ENCODE data around the gene ABCB6.

ABCB6 gene

GRCh38 chr2:219252084-219252483 lies 33.3 kb upstream of the ABCB6 start:
- Histone ChIP-seq H3K27ac (ENCODE audit: low read depth, low read length) (no peak overlapping the region), H3K4me3 (ENCODE audit: low read depth in 1 of 2, low read length in 2 of 2) (peak overlapping the region in 1 of 2 donors; percentile 82), H3K36me3 (ENCODE audit: insufficient read depth, low read length) (peaks cover 19% of the 10 kb centered on the region), H3K4me1 (ENCODE audit: insufficient read depth, low read length) (peaks cover 46% of the 10 kb centered on the region), H3K9ac (ENCODE audit: low read length) (no peak overlapping the region), H3K9me3 (ENCODE audit: low read length) (no peaks in the 10 kb centered on the region), H3K27me3 (ENCODE audit: control insufficient read depth in 1 of 2, insufficient read depth in 2 of 2, low read length in 2 of 2) (no peaks in the 10 kb centered on the region)

- H3K4me3 ChIP-seq (ENCODE audit: low read depth in 1 of 2, low read length in 2 of 2), result no peak overlapping the region
- H3K27me3 ChIP-seq (ENCODE audit: control insufficient read depth in 1 of 2, insufficient read depth in 2 of 2, low read length in 2 of 2), result no peaks in the 10 kb centered on the region
- peaks cover 51% of the 10 kb centered on the region for H3K4me1 ChIP-seq (ENCODE audit: insufficient read depth, low read length)
- H3K27ac ChIP-seq (ENCODE audit: low read depth, low read length), result no peak overlapping the region
- H3K36me3 ChIP-seq (ENCODE audit: insufficient read depth, low read length), result peaks cover 21% of the 10 kb centered on the region
- no peak overlapping the region for H3K9ac ChIP-seq (ENCODE audit: low read length)
- no peaks in the 10 kb centered on the region for H3K9me3 ChIP-seq (ENCODE audit: low read length)
These were observed 32.9 kb upstream of the ABCB6 start for GRCh38 chr2:219251656-219252055.

GRCh38 chr2:219250049-219250781 lies 31.5 kb upstream of the ABCB6 start:
- H3K9me3 ChIP-seq (ENCODE audit: low read length), result no peaks in the 10 kb centered on the region
- no peaks in the 10 kb centered on the region for H3K27me3 ChIP-seq (ENCODE audit: control insufficient read depth in 1 of 2, insufficient read depth in 2 of 2, low read length in 2 of 2)
- peak overlapping the region; percentile 10 for H3K9ac ChIP-seq (ENCODE audit: low read length)
- H3K27ac ChIP-seq (ENCODE audit: low read depth, low read length), result peak overlapping the region; percentile 59
- H3K36me3 ChIP-seq (ENCODE audit: insufficient read depth, low read length), result peaks cover 24% of the 10 kb centered on the region
- H3K4me3 ChIP-seq (ENCODE audit: low read depth in 1 of 2, low read length in 2 of 2), result peak overlapping the region in 1 of 2 donors; percentile 25
- peaks cover 61% of the 10 kb centered on the region for H3K4me1 ChIP-seq (ENCODE audit: insufficient read depth, low read length)

GRCh38 chr2:219249203-219249980 lies 30.6 kb upstream of the ABCB6 start:
- Histone ChIP-seq H3K27ac (ENCODE audit: low read depth, low read length) (peak overlapping the region; percentile 59), H3K4me3 (ENCODE audit: low read depth in 1 of 2, low read length in 2 of 2) (no peak overlapping the region), H3K4me1 (ENCODE audit: insufficient read depth, low read length) (peaks cover 61% of the 10 kb centered on the region), H3K9me3 (ENCODE audit: low read length) (no peaks in the 10 kb centered on the region), H3K36me3 (ENCODE audit: insufficient read depth, low read length) (peaks cover 24% of the 10 kb centered on the region), H3K27me3 (ENCODE audit: control insufficient read depth in 1 of 2, insufficient read depth in 2 of 2, low read length in 2 of 2) (no peaks in the 10 kb centered on the region), H3K9ac (ENCODE audit: low read length) (peak overlapping the region; percentile 10)

GRCh38 chr2:219248845-219249202 lies 30.1 kb upstream of the ABCB6 start:
- Histone ChIP-seq H3K4me1 (ENCODE audit: insufficient read depth, low read length) (peaks cover 63% of the 10 kb centered on the region), H3K9me3 (ENCODE audit: low read length) (no peaks in the 10 kb centered on the region), H3K36me3 (ENCODE audit: insufficient read depth, low read length) (peaks cover 24% of the 10 kb centered on the region), H3K4me3 (ENCODE audit: low read depth in 1 of 2, low read length in 2 of 2) (no peak overlapping the region), H3K27me3 (ENCODE audit: control insufficient read depth in 1 of 2, insufficient read depth in 2 of 2, low read length in 2 of 2) (no peaks in the 10 kb centered on the region), H3K9ac (ENCODE audit: low read length) (no peak overlapping the region), H3K27ac (ENCODE audit: low read depth, low read length) (peak overlapping the region; percentile 59)

- Histone ChIP-seq H3K36me3 (ENCODE audit: insufficient read depth, low read length) (peaks cover 24% of the 10 kb centered on the region), H3K9ac (ENCODE audit: low read length) (no peak overlapping the region), H3K27me3 (ENCODE audit: control insufficient read depth in 1 of 2, insufficient read depth in 2 of 2, low read length in 2 of 2) (no peaks in the 10 kb centered on the region), H3K4me3 (ENCODE audit: low read depth in 1 of 2, low read length in 2 of 2) (no peak overlapping the region), H3K4me1 (ENCODE audit: insufficient read depth, low read length) (peaks cover 58% of the 10 kb centered on the region), H3K27ac (ENCODE audit: low read depth, low read length) (peak overlapping the region; percentile 28), H3K9me3 (ENCODE audit: low read length) (no peaks in the 10 kb centered on the region)
These were observed 29.2 kb upstream of the ABCB6 start for GRCh38 chr2:219247678-219248642.

- Histone ChIP-seq H3K4me1 (ENCODE audit: insufficient read depth, low read length) (peaks cover 46% of the 10 kb centered on the region), H3K36me3 (ENCODE audit: insufficient read depth, low read length) (peaks cover 24% of the 10 kb centered on the region), H3K9me3 (ENCODE audit: low read length) (no peaks in the 10 kb centered on the region), H3K27me3 (ENCODE audit: control insufficient read depth in 1 of 2, insufficient read depth in 2 of 2, low read length in 2 of 2) (no peaks in the 10 kb centered on the region), H3K9ac (ENCODE audit: low read length) (no peak overlapping the region), H3K27ac (ENCODE audit: low read depth, low read length) (no peak overlapping the region), H3K4me3 (ENCODE audit: low read depth in 1 of 2, low read length in 2 of 2) (no peak overlapping the region)
These were observed 27.8 kb upstream of the ABCB6 start for GRCh38 chr2:219246559-219246958.

GRCh38 chr2:219245899-219246230 lies 27.1 kb upstream of the ABCB6 start:
- peaks cover 24% of the 10 kb centered on the region for H3K36me3 ChIP-seq (ENCODE audit: insufficient read depth, low read length)
- peak overlapping the region; percentile 89 for H3K27ac ChIP-seq (ENCODE audit: low read depth, low read length)
- peak overlapping the region; percentile 82 for H3K9ac ChIP-seq (ENCODE audit: low read length)
- peaks cover 46% of the 10 kb centered on the region for H3K4me1 ChIP-seq (ENCODE audit: insufficient read depth, low read length)
- no peaks in the 10 kb centered on the region for H3K27me3 ChIP-seq (ENCODE audit: control insufficient read depth in 1 of 2, insufficient read depth in 2 of 2, low read length in 2 of 2)
- peak overlapping the region; percentile 80 to 98 for H3K4me3 ChIP-seq (ENCODE audit: low read depth in 1 of 2, low read length in 2 of 2)
- no peaks in the 10 kb centered on the region for H3K9me3 ChIP-seq (ENCODE audit: low read length)

GRCh38 chr2:219245148-219245898 lies 26.6 kb upstream of the ABCB6 start, which contains the start of the genes GLB1L and STK16:
Gene GLB1L (minus strand): TSS chr2:219245444. CDS start chr2:219243573, 1,871 bp downstream.
Gene STK16 (plus strand): TSS chr2:219245479. CDS start chr2:219246000, 521 bp downstream.
- peaks cover 19% of the 10 kb centered on the region for H3K36me3 ChIP-seq (ENCODE audit: insufficient read depth, low read length)
- no peaks in the 10 kb centered on the region for H3K27me3 ChIP-seq (ENCODE audit: control insufficient read depth in 1 of 2, insufficient read depth in 2 of 2, low read length in 2 of 2)
- H3K4me1 ChIP-seq (ENCODE audit: insufficient read depth, low read length), result peaks cover 42% of the 10 kb centered on the region
- H3K9me3 ChIP-seq (ENCODE audit: low read length), result no peaks in the 10 kb centered on the region
- peak within 1 kb of the TSS; percentile 89 for H3K27ac ChIP-seq (ENCODE audit: low read depth, low read length)
- peak within 1 kb of the TSS; percentile 80 to 98 for H3K4me3 ChIP-seq (ENCODE audit: low read depth in 1 of 2, low read length in 2 of 2)
- H3K9ac ChIP-seq (ENCODE audit: low read length), result peak within 1 kb of the TSS; percentile 82

- no peaks in the 10 kb centered on the region for H3K9me3 ChIP-seq (ENCODE audit: low read length)
- peaks cover 18% of the 10 kb centered on the region for H3K36me3 ChIP-seq (ENCODE audit: insufficient read depth, low read length)
- H3K4me1 ChIP-seq (ENCODE audit: insufficient read depth, low read length), result peaks cover 37% of the 10 kb centered on the region
- peak overlapping the region; percentile 89 for H3K27ac ChIP-seq (ENCODE audit: low read depth, low read length)
- H3K27me3 ChIP-seq (ENCODE audit: control insufficient read depth in 1 of 2, insufficient read depth in 2 of 2, low read length in 2 of 2), result no peaks in the 10 kb centered on the region
- peak overlapping the region; percentile 80 to 98 for H3K4me3 ChIP-seq (ENCODE audit: low read depth in 1 of 2, low read length in 2 of 2)
- H3K9ac ChIP-seq (ENCODE audit: low read length), result peak overlapping the region; percentile 82
These were observed 26.0 kb upstream of the ABCB6 start for GRCh38 chr2:219244789-219245147.

Data from muscle layer of colon (tissue), 2 donors.